Fibroblast of lung (primary cell): Measurements from ENCODE around the gene MRGPRF. TPM values are rescaled to one million over a fixed set of nuclear protein-coding genes. Genes with fewer than 3 reads are reported as not detected.

Experiments
- DNase-seq, 2 donors: peaks; one replicate each; pipeline versions ENCODE4 v3.0.0 to v3.0.0-alpha.2; 2010; ENCODE audit warnings: low read depth in 2 of 2
- H2AFZ ChIP-seq: 2 replicates; pipeline ENCODE4 v1.5.1; 2012; ENCODE audit warnings: low read length, control low read depth, inconsistent platforms
- H3K27ac ChIP-seq: 2 replicates; pipeline ENCODE4 v1.5.1; 2011; ENCODE audit warnings: low read length, control low read depth; ENCODE audit not compliant: insufficient read depth
- H3K27me3 ChIP-seq: 2 replicates; pipeline ENCODE4 v1.5.1; 2011; ENCODE audit warnings: mild to moderate bottlenecking, low read length; ENCODE audit not compliant: control insufficient read depth, insufficient read depth
- H3K36me3 ChIP-seq: 2 replicates; pipeline ENCODE4 v1.5.1; 2011; ENCODE audit warnings: low read length; ENCODE audit not compliant: control insufficient read depth, insufficient read depth
- H3K4me1 ChIP-seq: 2 replicates; pipeline ENCODE4 v1.5.1; 2011; ENCODE audit warnings: low read length; ENCODE audit not compliant: control insufficient read depth, insufficient read depth; ENCODE audit errors: extremely low read depth
- H3K4me2 ChIP-seq: 2 replicates; pipeline ENCODE4 v1.5.1; 2011; ENCODE audit warnings: low read length, control low read depth; ENCODE audit not compliant: insufficient read depth; ENCODE audit errors: extremely low read depth
- H3K4me3 ChIP-seq, 4 experiments: fragments of 200-600 bp in 1 of 4; sonication (generic) in 1 of 4; replicated peaks in 1 of 4; 2 replicates each; pipeline ENCODE4 v1.5.1; 2011 to 2016; ENCODE audit warnings: low read length in 4 of 4, low read depth in 3 of 4, mild to moderate bottlenecking in 3 of 4, control low read depth in 2 of 4, inconsistent platforms in 1 of 4, mixed read lengths in 1 of 4; ENCODE audit not compliant: insufficient read depth in 1 of 4; ENCODE audit errors: control extremely low read depth in 1 of 4
- H3K79me2 ChIP-seq: 2 replicates; pipeline ENCODE4 v1.5.1; 2012; ENCODE audit warnings: mild to moderate bottlenecking, low read length, inconsistent platforms; ENCODE audit not compliant: control insufficient read depth, insufficient read depth
- H3K9ac ChIP-seq: 2 replicates; pipeline ENCODE4 v1.5.1; 2011; ENCODE audit warnings: mild to moderate bottlenecking, low read length, control low read depth; ENCODE audit not compliant: insufficient read depth
- H3K9me3 ChIP-seq: 2 replicates; pipeline ENCODE4 v1.5.1; 2012; ENCODE audit warnings: low read depth, low read length; ENCODE audit not compliant: control insufficient read depth, insufficient read depth
- H4K20me1 ChIP-seq: 2 replicates; pipeline ENCODE4 v1.5.1; 2011; ENCODE audit warnings: low read length; ENCODE audit not compliant: control insufficient read depth, insufficient read depth; ENCODE audit errors: extremely low read depth
- CTCF ChIP-seq, 2 donors: IDR thresholded peaks in 1 of 2; conservative IDR thresholded peaks in 1 of 2; 1 replicate in 1 of 2; 2 replicates in 1 of 2; pipeline ENCODE4 v1.5.1; 2011 to 2012; ENCODE audit warnings: low read length in 2 of 2, control low read depth in 1 of 2, inconsistent platforms in 1 of 2, low read depth in 1 of 2, mild to moderate bottlenecking in 1 of 2
- EZH2 ChIP-seq: IDR thresholded peaks from 2 replicates; pipeline ENCODE4 v1.5.1; 2012; ENCODE audit warnings: low read length, control low read depth, mild to moderate bottlenecking; ENCODE audit errors: missing control alignments
- polyA plus RNA-seq, 2 donors: library from polyadenylated mRNA; depleted of rRNA in 1 of 2; stranded (reverse) in 1 of 2; unstranded in 1 of 2; fragments of >200 nt; gene quantifications; 2 replicates each; pipeline ENCODE4 v1.2.1, GENCODE V29; 2011 to 2012; ENCODE audit warnings: missing spikeins in 1 of 2
- total RNA-seq: library from RNA; depleted of rRNA; stranded (reverse); fragments of >200 nt; gene quantifications from 2 replicates; pipeline ENCODE4 v1.2.1, GENCODE V29; 2014

Gene MRGPRF
- total and polyA plus RNA-seq, 2 donors (not counting 1 experiment from before 2014, with no cell fraction given) = 84.2 to 88.1 TPM

- no peaks in the 10 kb centered on the region for H3K9me3 ChIP-seq
- H4K20me1 ChIP-seq = no peaks in the 10 kb centered on the region
- TF ChIP-seq EZH2 (no peak), CTCF (conservative IDR thresholded peaks at IDR 0.05 in 1 of 2, IDR thresholded peaks at IDR 0.05 in 1 of 2; ENCODE audit: low read depth in 1 of 2, low read length in 2 of 2) (no peak)
- H3K36me3 ChIP-seq = no peaks in the 10 kb centered on the region
- H2AFZ ChIP-seq = no peak overlapping the region
- H3K27ac ChIP-seq = peak overlapping the region; percentile 58
- H3K4me1 ChIP-seq = peaks cover 23% of the 10 kb centered on the region
- no peak overlapping the region for H3K4me3 ChIP-seq
- no peaks in the 10 kb centered on the region for H3K27me3 ChIP-seq
- DNase-seq = peak; percentile 23 to 58
- H3K9ac ChIP-seq = no peak overlapping the region
- H3K4me2 ChIP-seq = peak overlapping the region; percentile 19
- H3K79me2 ChIP-seq = no peaks in the 10 kb centered on the region
Observed at GRCh38 chr11:69041516-69041915, 28.5 kb upstream of the MRGPRF start.

GRCh38 chr11:69040581-69041260 lies 27.7 kb upstream of the MRGPRF start:
- Histone ChIP-seq H3K27ac (peak overlapping the region; percentile 58), H2AFZ (no peak overlapping the region), H3K4me2 (peak overlapping the region; percentile 59), H3K9ac (no peak overlapping the region), H4K20me1 (no peaks in the 10 kb centered on the region), H3K36me3 (no peaks in the 10 kb centered on the region), H3K79me2 (no peaks in the 10 kb centered on the region), H3K27me3 (no peaks in the 10 kb centered on the region), H3K9me3 (no peaks in the 10 kb centered on the region), H3K4me3 (no peak overlapping the region), H3K4me1 (peaks cover 28% of the 10 kb centered on the region)
- TF ChIP-seq EZH2 = no peak
- no peak for TF ChIP-seq CTCF (conservative IDR thresholded peaks at IDR 0.05 in 1 of 2, IDR thresholded peaks at IDR 0.05 in 1 of 2; ENCODE audit: low read depth in 1 of 2, low read length in 2 of 2)
- DNase-seq = peak; percentile 87 to 91

GRCh38 chr11:69040051-69040450 lies 27.0 kb upstream of the MRGPRF start:
- Histone ChIP-seq H4K20me1 (no peaks in the 10 kb centered on the region), H3K27me3 (no peaks in the 10 kb centered on the region), H3K4me2 (no peak overlapping the region), H3K4me1 (peaks cover 29% of the 10 kb centered on the region), H2AFZ (no peak overlapping the region), H3K79me2 (no peaks in the 10 kb centered on the region), H3K9me3 (no peaks in the 10 kb centered on the region), H3K4me3 (no peak overlapping the region), H3K27ac (peak overlapping the region; percentile 58), H3K9ac (no peak overlapping the region), H3K36me3 (no peaks in the 10 kb centered on the region)
- no peak for DNase-seq
- no peak for TF ChIP-seq EZH2
- no peak for TF ChIP-seq CTCF (conservative IDR thresholded peaks at IDR 0.05 in 1 of 2, IDR thresholded peaks at IDR 0.05 in 1 of 2; ENCODE audit: low read depth in 1 of 2, low read length in 2 of 2)
